CD4-positive, alpha-beta T cell (primary cell): ENCODE measurements around the gene NANS. TPM values are rescaled to one million over a fixed set of nuclear protein-coding genes. Genes with fewer than 3 reads are reported as not detected.

ENCODE experiments used
- ATAC-seq: fragments of 200-7000 bp; cut with Tn5 transposase; one replicate; pipeline ENCODE4 v1.10.0; 2022; ENCODE audit warnings: mild to moderate bottlenecking; ENCODE audit not compliant: poor library complexity
- CTCF ChIA-PET: fragments of 350-600 bp; sonication (Branson Sonifier 250); formaldehyde crosslinking; loops from one replicate; lab custom pipeline; 2021; ENCODE audit warnings: antibody characterized with exemption, inconsistent platforms; lab: Charles Lee
- POLR2A ChIA-PET: fragments of 350-600 bp; sonication (Branson Sonifier 250); formaldehyde crosslinking; loops from one replicate; lab custom pipeline; 2021; ENCODE audit warnings: antibody characterized with exemption, inconsistent platforms; lab: Charles Lee
- DNase-seq, 14 experiments: peaks; one replicate each; pipeline ENCODE4 v3.0.0-alpha.2; 2013 to 2020; ENCODE audit warnings: mixed read lengths in 2 of 14
- H3K27ac ChIP-seq, 2 donors: one replicate each; pipeline versions ENCODE4 v1.5.1 to v1.7.0; 2013; ENCODE audit warnings: low read length in 2 of 2, low read depth in 1 of 2, mild to moderate bottlenecking in 1 of 2
- H3K27me3 ChIP-seq, 2 experiments: 1 replicate in 1 of 2; 2 replicates in 1 of 2; pipeline versions ENCODE4 v1.6.1 to v1.7.0; 2013; ENCODE audit warnings: low read length in 2 of 2, control low read depth in 1 of 2, mild to moderate bottlenecking in 1 of 2, moderate library complexity in 1 of 2; ENCODE audit not compliant: insufficient read depth in 2 of 2, control insufficient read depth in 1 of 2
- H3K36me3 ChIP-seq: one replicate; pipeline ENCODE4 v1.6.1; 2013; ENCODE audit warnings: low read length, control low read depth; ENCODE audit not compliant: insufficient read depth
- H3K4me1 ChIP-seq: one replicate; pipeline ENCODE4 v1.6.1; 2013; ENCODE audit warnings: low read length, control low read depth; ENCODE audit not compliant: insufficient read depth
- H3K4me3 ChIP-seq: one replicate; pipeline ENCODE4 v1.5.1; 2013; ENCODE audit warnings: mild to moderate bottlenecking, low read length, moderate library complexity
- H3K9me3 ChIP-seq, 2 experiments: 1 replicate in 1 of 2; 2 replicates in 1 of 2; pipeline versions ENCODE4 v1.6.1 to v1.7.0; 2013; ENCODE audit warnings: low read length in 2 of 2, mild to moderate bottlenecking in 2 of 2, control low read depth in 1 of 2, moderate library complexity in 1 of 2; ENCODE audit not compliant: control insufficient read depth in 1 of 2, insufficient read depth in 1 of 2
- H3K27ac Mint-ChIP-seq: one replicate; pipeline ENCODE4 v1.8.0; 2020; ENCODE audit warnings: mixed read lengths
- H3K27me3 Mint-ChIP-seq: one replicate; pipeline ENCODE4 v1.8.0; 2021; ENCODE audit warnings: mixed read lengths
- H3K36me3 Mint-ChIP-seq: one replicate; pipeline ENCODE4 v1.8.0; 2021; ENCODE audit warnings: low read depth, mixed read lengths
- H3K4me1 Mint-ChIP-seq: one replicate; pipeline ENCODE4 v1.8.0; 2021; ENCODE audit warnings: low read depth, mixed read lengths
- H3K4me3 Mint-ChIP-seq: one replicate; pipeline ENCODE4 v1.8.0; 2020; ENCODE audit warnings: mild to moderate bottlenecking, mixed read lengths
- H3K9me3 Mint-ChIP-seq: one replicate; pipeline ENCODE4 v1.8.0; 2020; ENCODE audit warnings: mixed read lengths
- CTCF ChIP-seq: fragments of 200-600 bp; IDR thresholded peaks from one replicate; pipeline ENCODE4 v1.8.0; 2022; ENCODE audit warnings: antibody characterized with exemption, mild to moderate bottlenecking
- intact Hi-C, 2 experiments: fragments of 100-400 bp; cut with DNase I in 1 of 2; cut with micrococcal nuclease in 1 of 2; formaldehyde crosslinking; loops; one replicate each; pipeline versions ENCODE4 v1.15.1 to v1.9.0; 2023 to 2025; cut with DNase I, micrococcal nuclease
- total RNA-seq, 174 experiments: library from RNA in 2 of 174; stranded (reverse) in 2 of 174; gene quantifications; one replicate each; pipeline ENCODE4 v1.2.3 and lab custom pipeline; 2021 to 2026

The NANS gene
- total RNA-seq, 2 experiments from 2014 or later: 70.5 to 74.0 TPM

DNA sequence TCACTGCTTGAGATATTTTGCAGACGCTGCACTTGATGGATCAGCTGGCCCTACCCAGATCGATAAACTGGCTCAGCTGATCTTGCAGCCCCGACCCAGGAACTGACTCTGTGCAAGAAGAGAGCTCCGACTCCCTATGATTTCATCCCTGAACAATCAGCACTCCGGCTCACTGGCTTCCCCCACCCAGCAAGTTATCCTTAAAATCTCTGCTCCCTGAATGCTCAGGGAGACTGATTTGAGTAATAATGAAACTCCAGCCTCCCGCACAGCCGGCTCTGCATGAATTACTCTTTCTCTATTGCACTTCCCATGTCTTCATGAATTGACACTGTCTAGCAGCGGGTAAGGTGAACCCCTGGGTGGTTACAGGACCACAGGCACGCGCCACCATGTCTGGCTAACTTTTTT lies 16.9 kb upstream of the NANS start:
- Histone ChIP-seq H3K4me1 (peaks cover 4% of the 10 kb centered on the region), H3K4me3 (no peak overlapping the region), H3K36me3 (no peaks in the 10 kb centered on the region), H3K27ac (no peak overlapping the region), H3K27me3 (no peaks in the 10 kb centered on the region), H3K9me3 (no peaks in the 10 kb centered on the region)
- ATAC-seq: no peak
- H3K36me3 Mint-ChIP-seq: no peaks in the 10 kb centered on the region
- H3K4me1 Mint-ChIP-seq: peaks cover 4% of the 10 kb centered on the region
- CTCF ChIA-PET: no interaction called here
- H3K9me3 Mint-ChIP-seq: no peaks in the 10 kb centered on the region
- TF ChIP-seq CTCF: no peak
- H3K27me3 Mint-ChIP-seq: no peaks in the 10 kb centered on the region
- no peak overlapping the region for H3K4me3 Mint-ChIP-seq
- POLR2A ChIA-PET: interaction anchor here (1.5 kb wide), 1 partner anchor 18 kb away, joined by 5 read pairs; the partner anchor contains the start of gene NANS
- intact Hi-C loops: loop anchor here in 1 of 2 experiments (10.0 kb wide), 1 partner anchor 235 kb away; no protein-coding TSS in a partner anchor
- H3K27ac Mint-ChIP-seq: no peak overlapping the region
- DNase-seq: no peak

DNA sequence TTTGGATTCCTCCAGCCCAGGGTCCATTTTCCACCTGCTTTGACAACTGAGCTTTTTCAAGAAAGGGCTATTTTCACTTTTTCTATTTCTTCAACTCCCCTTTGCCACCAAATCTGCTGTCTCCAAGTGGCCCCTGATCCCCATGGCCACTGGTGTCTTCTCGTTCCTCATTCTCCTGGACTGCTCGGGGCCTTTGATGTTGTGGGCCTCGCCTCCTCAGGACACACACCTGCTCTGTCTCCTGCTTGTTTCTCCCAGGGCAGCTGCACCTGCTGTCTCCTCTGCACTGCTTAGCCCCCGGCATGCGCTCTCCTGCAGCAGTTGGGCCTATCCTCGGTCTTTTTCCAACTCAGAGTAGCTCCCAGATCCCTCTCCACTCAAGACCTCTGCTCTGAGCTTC lies 16.3 kb upstream of the NANS start:
- Mint-ChIP-seq H3K27me3 (no peaks in the 10 kb centered on the region), H3K4me3 (no peak overlapping the region), H3K27ac (no peak overlapping the region), H3K4me1 (peaks cover 4% of the 10 kb centered on the region), H3K36me3 (no peaks in the 10 kb centered on the region), H3K9me3 (no peaks in the 10 kb centered on the region)
- H3K4me3 ChIP-seq: no peak overlapping the region
- no peaks in the 10 kb centered on the region for H3K36me3 ChIP-seq
- POLR2A ChIA-PET: interaction anchor here (0.6 kb wide), 1 partner anchor 17 kb away, joined by 3 read pairs; no protein-coding TSS in a partner anchor
- H3K27ac ChIP-seq: no peak overlapping the region
- H3K4me1 ChIP-seq: peaks cover 6% of the 10 kb centered on the region
- intact Hi-C loops: no loop called here
- DNase-seq (no peak), ATAC-seq (no peak)
- H3K9me3 ChIP-seq: no peaks in the 10 kb centered on the region
- TF ChIP-seq CTCF: no peak
- no peaks in the 10 kb centered on the region for H3K27me3 ChIP-seq
- CTCF ChIA-PET: no interaction called here

DNA sequence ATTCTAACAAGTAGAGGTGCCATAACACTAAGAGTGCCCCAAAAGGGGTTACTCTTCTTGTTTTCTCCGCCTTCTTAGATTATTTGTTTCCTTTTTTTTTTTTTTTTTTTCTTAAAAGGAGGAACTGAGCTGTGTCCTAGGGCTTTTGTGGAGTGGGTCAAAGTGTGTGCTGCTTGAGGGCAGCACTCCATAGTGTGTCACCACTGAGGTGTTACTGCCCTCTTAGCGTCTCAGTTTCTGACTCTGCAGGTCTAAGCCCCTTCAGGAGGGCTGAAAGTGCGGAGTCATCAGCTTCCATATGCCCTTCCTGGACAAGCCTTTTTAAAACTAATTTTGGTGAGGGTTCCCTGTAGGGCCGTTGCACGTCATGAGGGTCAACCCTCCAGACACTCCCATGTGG lies 12.6 kb upstream of the NANS start:
- ChIA-PET POLR2A (interaction anchor here (0.6 to 3.4 kb wide), 3 partner anchors 13 to 212 kb away, joined by 3 to 28 read pairs (median 5); partner anchors contain the start of genes NANS and TBC1D2), CTCF (interaction anchor here (0.7 to 3.2 kb wide), 3 partner anchors 61 to 161 kb away, joined by 3 to 19 read pairs (median 5); partner anchors contain the start of genes ANP32B and TRMO)
- H3K27me3 Mint-ChIP-seq: no peaks in the 10 kb centered on the region
- no peak overlapping the region for H3K27ac Mint-ChIP-seq
- H3K4me1 Mint-ChIP-seq: peaks cover 24% of the 10 kb centered on the region
- TF ChIP-seq CTCF: no peak
- Histone ChIP-seq H3K27me3 (no peaks in the 10 kb centered on the region), H3K36me3 (no peaks in the 10 kb centered on the region), H3K4me3 (no peak overlapping the region), H3K9me3 (no peaks in the 10 kb centered on the region), H3K4me1 (peaks cover 17% of the 10 kb centered on the region), H3K27ac (no peak overlapping the region)
- H3K36me3 Mint-ChIP-seq: no peaks in the 10 kb centered on the region
- intact Hi-C loops: no loop called here
- ATAC-seq (no peak), DNase-seq (no peak)
- H3K9me3 Mint-ChIP-seq: no peaks in the 10 kb centered on the region
- H3K4me3 Mint-ChIP-seq: no peak overlapping the region
